ENCODE data around the gene SLC35C1.

SLC35C1 gene

GRCh38 chr11:45804761-45805304 is at the start of gene SLC35C1:
Gene SLC35C1, plus strand, starts transcription at chr11:45805149. Its CDS starts 653 bp downstream, at chr11:45805802.
- peak; percentile 97 to 98 for DNase-seq

GRCh38 chr11:45755281-45755859 is 49.6 kb upstream of the SLC35C1 start:
- no peak for DNase-seq

- DNase-seq, result no peak
Measured at GRCh38 chr11:45756384-45757010, 48.5 kb upstream of the SLC35C1 start.

- DNase-seq, result no peak
Measured at GRCh38 chr11:45757672-45758071, 47.3 kb upstream of the SLC35C1 start.

GRCh38 chr11:45761659-45762058 is 43.3 kb upstream of the SLC35C1 start:
- DNase-seq, result no peak

- no peak for DNase-seq
Measured at GRCh38 chr11:45765107-45765668, 39.8 kb upstream of the SLC35C1 start.

- DNase-seq, result no peak
Measured at GRCh38 chr11:45765836-45766235, 39.1 kb upstream of the SLC35C1 start.

GRCh38 chr11:45766469-45766868 is 38.5 kb upstream of the SLC35C1 start:
- no peak for DNase-seq

GRCh38 chr11:45768486-45768885 is 36.5 kb upstream of the SLC35C1 start:
- peak in 1 of 2 donors; percentile 4 for DNase-seq

- DNase-seq, result no peak
Measured at GRCh38 chr11:45769960-45770359, 35.0 kb upstream of the SLC35C1 start.

- peak; percentile 82 to 84 for DNase-seq
Measured at GRCh38 chr11:45771193-45771565, 33.8 kb upstream of the SLC35C1 start.

- peak; percentile 90 to 92 for DNase-seq
Measured at GRCh38 chr11:45771566-45772448, 33.1 kb upstream of the SLC35C1 start.

GRCh38 chr11:45772449-45772774 is 32.5 kb upstream of the SLC35C1 start:
- no peak for DNase-seq

- DNase-seq, result no peak
Measured at GRCh38 chr11:45772986-45773785, 31.8 kb upstream of the SLC35C1 start.

GRCh38 chr11:45773786-45774655 is 30.9 kb upstream of the SLC35C1 start:
- no peak for DNase-seq

GRCh38 chr11:45774786-45775185 is 30.2 kb upstream of the SLC35C1 start:
- DNase-seq, result no peak

GRCh38 chr11:45777127-45777969 is 27.6 kb upstream of the SLC35C1 start:
- DNase-seq, result no peak

- DNase-seq, result no peak
Measured at GRCh38 chr11:45778341-45778740, 26.6 kb upstream of the SLC35C1 start.

GRCh38 chr11:45779602-45780001 is 25.3 kb upstream of the SLC35C1 start:
- DNase-seq, result no peak

GRCh38 chr11:45786272-45786671 is 18.7 kb upstream of the SLC35C1 start:
- DNase-seq, result no peak

- no peak for DNase-seq
Measured at GRCh38 chr11:45788887-45789286, 16.1 kb upstream of the SLC35C1 start.
